Ascending aorta (tissue), 2 donors: ENCODE results near the gene LAMP5. TPM values are rescaled to one million over a fixed set of nuclear protein-coding genes. Genes with fewer than 3 reads are reported as not detected.

Experiments used
- DNase-seq, 2 donors: peaks; one replicate each; pipeline ENCODE4 v3.0.0-alpha.2; 2019; ENCODE audit warnings: low spot score in 2 of 2
- H3K27ac ChIP-seq, 2 donors: fragments of 200-600 bp; sonication (generic); one replicate each; pipeline ENCODE4 v1.5.1; 2016 to 2017; ENCODE audit warnings: mild to moderate bottlenecking in 1 of 2
- H3K27me3 ChIP-seq: fragments of 200-600 bp; sonication (generic); one replicate; pipeline ENCODE4 v1.5.1; 2017
- H3K36me3 ChIP-seq, 2 donors: fragments of 200-600 bp; sonication (generic); one replicate each; pipeline ENCODE4 v1.5.1; 2016
- H3K4me1 ChIP-seq, 2 donors: fragments of 200-600 bp; sonication (generic); one replicate each; pipeline ENCODE4 v1.5.1; 2016 to 2017; ENCODE audit warnings: mild to moderate bottlenecking in 1 of 2
- H3K4me3 ChIP-seq, 2 donors: fragments of 200-600 bp; sonication (generic); one replicate each; pipeline ENCODE4 v1.5.1; 2016 to 2017; ENCODE audit warnings: mild to moderate bottlenecking in 1 of 2
- H3K9me3 ChIP-seq, 2 donors: fragments of 200-600 bp; sonication (generic); one replicate each; pipeline ENCODE4 v1.5.1; 2016
- intact Hi-C: fragments of 100-400 bp; cut with DNase I; formaldehyde crosslinking; loops from one replicate; pipeline ENCODE4 v1.15.1; 2023
- total RNA-seq: library from RNA; depleted of rRNA; stranded (reverse); fragments of >200 nt; gene quantifications from one replicate; pipeline ENCODE4 v1.1.0, GENCODE V29; 2016
- TF ChIP-seq, protein P1 (sequence below), 3 experiments: fragments of 200-600 bp in 2 of 3; fragments of 450-650 bp in 1 of 3; sonication (generic) in 2 of 3; IDR thresholded peaks; one replicate each; pipeline ENCODE4 v1.5.1; 2016 to 2019; ENCODE audit warnings: antibody characterized with exemption in 3 of 3, mild to moderate bottlenecking in 1 of 3, moderate library complexity in 1 of 3

The LAMP5 gene, protein sequence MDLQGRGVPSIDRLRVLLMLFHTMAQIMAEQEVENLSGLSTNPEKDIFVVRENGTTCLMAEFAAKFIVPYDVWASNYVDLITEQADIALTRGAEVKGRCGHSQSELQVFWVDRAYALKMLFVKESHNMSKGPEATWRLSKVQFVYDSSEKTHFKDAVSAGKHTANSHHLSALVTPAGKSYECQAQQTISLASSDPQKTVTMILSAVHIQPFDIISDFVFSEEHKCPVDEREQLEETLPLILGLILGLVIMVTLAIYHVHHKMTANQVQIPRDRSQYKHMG
- not detected for total RNA-seq

DNA sequence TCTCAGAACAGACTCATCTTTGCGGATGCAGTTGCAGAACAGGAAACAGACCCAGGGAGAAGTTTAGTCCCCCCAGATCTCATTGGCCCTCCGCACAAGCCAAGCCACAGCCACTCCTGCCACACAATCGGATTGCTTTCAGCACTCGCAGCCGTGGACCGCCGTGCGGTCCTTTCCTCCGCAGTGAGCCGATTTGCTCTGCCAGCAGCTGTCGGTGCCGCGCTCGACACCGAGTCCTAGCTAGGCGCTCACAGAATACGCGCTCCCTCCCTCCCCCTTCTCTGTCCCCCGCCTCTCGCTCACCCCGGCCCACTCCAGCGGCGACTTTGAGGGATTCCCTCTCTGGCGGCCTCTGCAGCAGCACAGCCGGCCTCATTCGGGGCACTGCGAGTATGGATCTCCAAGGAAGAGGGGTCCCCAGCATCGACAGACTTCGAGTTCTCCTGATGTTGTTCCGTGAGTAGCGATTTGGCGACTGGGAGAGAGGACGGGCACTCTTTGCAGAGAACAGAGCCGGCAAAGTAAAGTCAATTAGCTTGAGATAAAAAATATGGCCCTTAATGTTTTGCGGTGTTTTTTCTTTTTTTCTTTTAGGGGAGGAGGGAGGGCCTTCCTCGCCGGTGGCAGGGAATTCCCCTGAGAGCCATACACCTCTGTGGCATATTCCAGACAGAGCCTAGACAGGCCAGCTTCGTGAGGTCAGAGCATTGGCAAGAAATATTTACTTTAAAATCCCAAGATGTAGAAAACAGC lies at the start of gene LAMP5:
Gene LAMP5, plus strand, starts transcription at position 130 of the 753 bp plus-strand sequence. Its CDS starts 263 bp downstream, at position 393.
- no peak for DNase-seq
- Histone ChIP-seq H3K4me1 (peaks cover 3 to 11% of the 10 kb centered on the region in 2 donors), H3K27me3 (no peaks in the 10 kb centered on the region), H3K9me3 (no peaks in the 10 kb centered on the region), H3K27ac (no peak within 1 kb of the TSS), H3K36me3 (no peaks in the 10 kb centered on the region), H3K4me3 (peak within 1 kb of the TSS; percentile 42 to 56)
- intact Hi-C loops: no loop called here
- TF ChIP-seq, protein P1, sequence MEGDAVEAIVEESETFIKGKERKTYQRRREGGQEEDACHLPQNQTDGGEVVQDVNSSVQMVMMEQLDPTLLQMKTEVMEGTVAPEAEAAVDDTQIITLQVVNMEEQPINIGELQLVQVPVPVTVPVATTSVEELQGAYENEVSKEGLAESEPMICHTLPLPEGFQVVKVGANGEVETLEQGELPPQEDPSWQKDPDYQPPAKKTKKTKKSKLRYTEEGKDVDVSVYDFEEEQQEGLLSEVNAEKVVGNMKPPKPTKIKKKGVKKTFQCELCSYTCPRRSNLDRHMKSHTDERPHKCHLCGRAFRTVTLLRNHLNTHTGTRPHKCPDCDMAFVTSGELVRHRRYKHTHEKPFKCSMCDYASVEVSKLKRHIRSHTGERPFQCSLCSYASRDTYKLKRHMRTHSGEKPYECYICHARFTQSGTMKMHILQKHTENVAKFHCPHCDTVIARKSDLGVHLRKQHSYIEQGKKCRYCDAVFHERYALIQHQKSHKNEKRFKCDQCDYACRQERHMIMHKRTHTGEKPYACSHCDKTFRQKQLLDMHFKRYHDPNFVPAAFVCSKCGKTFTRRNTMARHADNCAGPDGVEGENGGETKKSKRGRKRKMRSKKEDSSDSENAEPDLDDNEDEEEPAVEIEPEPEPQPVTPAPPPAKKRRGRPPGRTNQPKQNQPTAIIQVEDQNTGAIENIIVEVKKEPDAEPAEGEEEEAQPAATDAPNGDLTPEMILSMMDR (IDR thresholded peaks at IDR 0.05): no peak

DNA sequence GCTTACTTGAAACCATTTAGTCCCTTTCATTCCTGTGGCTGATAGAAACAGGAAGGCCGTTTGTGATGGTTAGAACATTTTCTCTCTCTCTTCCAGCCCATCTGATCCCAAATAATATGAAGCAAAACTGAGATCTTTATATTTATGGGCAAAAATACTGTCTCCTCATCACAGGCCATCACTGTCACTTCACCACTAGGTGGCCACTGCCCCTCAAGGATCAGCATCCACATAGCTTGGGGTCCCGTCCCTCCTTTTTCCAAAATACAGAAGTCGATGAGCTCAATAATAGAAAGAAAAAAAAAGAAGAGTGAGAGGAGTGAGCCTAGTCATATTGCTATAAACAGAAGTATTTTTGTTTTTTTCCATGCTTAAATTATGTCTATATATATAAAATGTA lies 46.4 kb upstream of the LAMP5 start:
- H3K9me3 ChIP-seq: no peaks in the 10 kb centered on the region
- no peak for DNase-seq
- no peak overlapping the region for H3K4me3 ChIP-seq
- intact Hi-C loops: no loop called here
- no peaks in the 10 kb centered on the region for H3K36me3 ChIP-seq
- no peak overlapping the region for H3K27ac ChIP-seq
- no peaks in the 10 kb centered on the region for H3K27me3 ChIP-seq
- TF ChIP-seq, protein P1 (IDR thresholded peaks at IDR 0.05): peak in 1 of 3 experiments; percentile 17
- no peaks in the 10 kb centered on the region for H3K4me1 ChIP-seq

DNA sequence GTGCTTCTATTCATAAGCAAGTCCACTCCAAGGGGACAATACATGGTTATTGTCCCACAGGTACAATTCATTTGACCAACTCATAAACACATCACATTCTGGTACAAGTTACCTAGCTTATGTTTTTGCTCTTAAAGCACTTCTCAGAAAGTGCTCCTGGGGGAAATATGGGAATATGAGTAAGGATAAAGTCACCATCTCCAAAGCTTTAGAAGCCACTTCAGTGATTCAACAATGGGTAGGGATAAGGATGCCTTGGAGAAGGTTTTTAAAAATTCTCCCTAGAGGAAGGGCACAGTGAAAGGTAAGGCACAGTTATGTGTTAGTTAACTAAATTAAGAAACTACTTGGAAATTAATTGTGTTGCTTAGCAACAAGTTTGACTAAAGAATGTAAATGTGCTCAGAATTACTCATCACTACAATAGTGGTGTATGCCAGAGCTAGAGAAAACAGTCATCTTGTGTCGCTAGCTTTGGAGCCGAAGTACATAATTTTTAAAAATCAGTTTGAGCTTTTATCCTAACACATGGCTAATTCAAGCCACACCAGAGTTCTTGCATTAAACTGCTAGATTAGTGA lies 39.5 kb upstream of the LAMP5 start:
- Histone ChIP-seq H3K27me3 (no peaks in the 10 kb centered on the region), H3K36me3 (no peaks in the 10 kb centered on the region), H3K9me3 (no peaks in the 10 kb centered on the region), H3K4me3 (no peak overlapping the region), H3K4me1 (no peaks in the 10 kb centered on the region), H3K27ac (no peak overlapping the region)
- DNase-seq: no peak
- intact Hi-C loops: no loop called here
- TF ChIP-seq, protein P1 (IDR thresholded peaks at IDR 0.05): no peak

DNA sequence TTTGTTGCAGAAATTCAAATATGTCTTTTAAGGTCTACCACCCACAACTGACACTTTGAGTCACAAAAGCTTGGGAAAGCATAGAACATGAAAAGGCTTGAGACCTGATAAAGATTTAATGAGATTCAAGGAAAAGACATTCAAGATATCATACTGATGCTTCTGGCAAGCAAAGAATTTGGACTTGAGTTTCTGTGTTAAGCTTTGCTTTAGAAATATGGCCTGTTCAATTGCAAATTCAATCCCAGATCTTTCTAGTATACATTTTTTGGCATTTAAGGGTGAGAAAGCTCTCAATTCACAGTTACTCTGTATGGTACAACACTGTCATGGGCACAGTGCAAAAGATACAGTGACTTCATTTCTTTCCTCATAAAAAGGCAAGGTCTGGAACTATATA lies 38.9 kb upstream of the LAMP5 start:
- Histone ChIP-seq H3K27ac (no peak overlapping the region), H3K27me3 (no peaks in the 10 kb centered on the region), H3K36me3 (no peaks in the 10 kb centered on the region), H3K4me3 (no peak overlapping the region), H3K4me1 (no peaks in the 10 kb centered on the region), H3K9me3 (no peaks in the 10 kb centered on the region)
- DNase-seq: no peak
- TF ChIP-seq, protein P1 (IDR thresholded peaks at IDR 0.05): no peak
- intact Hi-C loops: no loop called here

DNA sequence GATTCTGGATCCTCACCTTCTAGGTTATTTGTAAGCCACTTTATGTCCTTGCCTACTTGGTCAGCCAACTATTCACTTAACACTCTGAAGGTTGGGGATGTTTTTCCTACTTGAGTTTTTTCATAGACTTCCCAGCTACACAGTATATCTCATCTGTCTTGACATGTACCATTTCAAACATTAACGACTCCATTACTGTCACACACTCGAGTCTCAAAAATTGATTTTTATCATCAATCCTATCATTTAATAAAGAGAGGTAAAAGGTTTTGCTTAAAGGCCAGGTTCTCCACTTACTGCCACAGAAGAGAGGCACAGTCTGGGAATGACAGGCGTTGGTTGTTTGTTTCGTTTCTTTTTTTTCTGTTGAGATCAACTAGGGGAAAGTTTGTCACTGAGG lies 38.2 kb upstream of the LAMP5 start:
- Histone ChIP-seq H3K4me3 (no peak overlapping the region), H3K36me3 (no peaks in the 10 kb centered on the region), H3K9me3 (no peaks in the 10 kb centered on the region), H3K27ac (no peak overlapping the region), H3K4me1 (no peaks in the 10 kb centered on the region), H3K27me3 (no peaks in the 10 kb centered on the region)
- no peak for DNase-seq
- intact Hi-C loops: no loop called here
- TF ChIP-seq, protein P1 (IDR thresholded peaks at IDR 0.05): no peak
